ENCODE measurements around the gene OGFOD3.

Gene OGFOD3

DNA sequence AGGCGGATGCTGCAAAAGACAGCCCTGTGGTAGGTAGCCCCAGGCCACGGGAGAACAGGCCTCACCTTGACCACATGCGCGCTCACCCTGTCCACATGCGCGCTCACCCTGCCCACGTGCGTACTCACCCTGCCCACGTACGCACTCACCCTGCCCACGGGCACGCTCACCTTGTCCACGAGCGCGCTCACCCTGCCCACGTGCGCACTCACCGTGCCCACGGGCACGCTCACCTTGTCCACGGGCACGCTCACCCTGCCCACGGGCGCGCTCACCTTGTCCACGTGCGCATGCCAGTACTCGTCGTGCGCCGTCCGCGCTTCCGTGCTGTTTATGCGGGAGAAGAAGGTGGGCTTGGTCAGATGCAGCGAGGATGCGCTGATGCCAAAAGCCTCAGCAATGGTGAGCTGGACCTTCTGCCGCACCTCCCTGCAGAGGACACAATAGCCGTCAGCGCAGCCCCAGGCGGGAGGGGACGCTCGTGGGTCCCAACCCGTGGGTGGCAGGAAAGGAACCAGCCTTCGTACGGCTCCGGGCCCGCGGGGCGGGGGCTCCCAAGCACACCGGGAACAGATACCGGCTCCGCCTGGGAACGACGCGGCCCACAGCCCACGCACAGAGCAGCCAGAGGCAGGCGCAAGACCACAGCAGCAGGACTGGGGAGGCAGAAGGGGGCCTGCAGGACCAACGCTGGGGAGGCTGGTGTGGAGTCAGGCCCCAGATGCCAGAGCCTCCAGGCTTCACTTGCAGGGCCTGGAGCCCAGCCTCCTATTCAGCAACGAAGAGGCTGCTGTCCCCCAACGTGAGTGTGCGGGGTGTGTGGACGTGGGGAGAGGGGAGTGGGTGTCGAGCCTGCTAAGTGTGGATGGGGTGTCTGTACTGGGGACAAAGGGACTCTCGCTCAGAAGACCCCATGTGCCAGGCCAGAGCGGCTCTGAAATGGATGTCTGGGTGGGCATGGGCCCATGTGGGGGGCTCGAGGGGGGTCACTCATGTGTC, 14.4 kb downstream of the OGFOD3 start:
- DNase-seq = no peak

DNA sequence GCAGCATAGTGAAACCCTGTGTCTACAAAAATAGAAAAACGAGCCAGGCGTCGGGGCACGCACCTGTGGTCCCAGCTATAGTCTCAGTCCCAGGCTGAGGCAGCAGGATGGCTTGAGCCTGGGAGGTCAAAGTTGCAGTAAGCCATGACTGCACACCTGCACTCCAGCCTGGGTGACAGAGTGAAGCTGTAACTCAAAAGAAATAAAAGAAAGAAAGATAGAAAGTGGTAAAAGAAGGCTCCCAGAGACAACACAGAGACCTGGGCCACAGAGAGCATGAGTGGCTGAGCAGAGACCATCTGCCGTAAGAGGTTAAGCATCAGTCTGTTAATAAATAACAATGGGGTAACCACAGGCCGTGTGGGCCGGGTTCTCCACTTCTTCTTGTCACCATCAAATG, 15.5 kb downstream of the OGFOD3 start:
- no peak for DNase-seq

DNA sequence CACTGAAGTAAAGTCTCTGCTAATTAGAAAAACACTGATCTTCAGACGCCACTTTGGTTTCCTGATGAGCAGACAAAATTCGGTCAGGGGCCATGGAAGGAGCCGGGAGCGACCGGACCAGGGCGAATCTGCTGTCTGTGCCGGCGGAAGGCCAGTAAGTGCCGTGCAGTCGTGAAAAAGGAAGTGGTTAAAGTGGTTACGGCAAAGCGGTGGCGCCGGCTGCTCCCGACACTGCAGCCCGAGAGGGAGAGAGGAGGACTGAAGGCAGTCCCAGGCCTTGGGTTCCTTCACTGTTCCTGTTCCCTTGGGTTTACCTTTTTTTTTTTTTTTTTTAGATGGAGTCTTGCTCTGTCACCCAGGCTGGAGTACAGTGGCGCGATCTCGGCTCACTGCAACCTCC, 17.6 kb downstream of the OGFOD3 start:
- peak; percentile 52 for DNase-seq

DNA sequence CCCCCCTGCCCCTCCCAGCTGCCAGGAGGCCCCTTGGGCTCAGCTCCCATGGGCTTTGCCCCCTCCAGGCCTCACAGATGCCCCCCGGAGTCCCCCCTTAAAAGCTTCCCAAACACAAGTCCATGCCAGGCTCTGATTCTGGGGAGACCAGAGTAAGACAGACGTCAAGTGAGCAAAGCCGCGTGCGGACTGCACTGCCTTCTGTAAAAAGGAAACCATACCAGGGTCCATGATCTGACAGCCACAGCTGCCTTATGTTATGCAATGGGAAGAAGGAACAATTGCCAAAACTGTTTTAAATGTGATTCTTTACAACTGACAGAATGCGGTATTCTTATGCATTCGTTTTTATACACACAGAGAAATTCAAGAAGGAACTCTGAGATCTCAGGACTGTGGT, 18.2 kb downstream of the OGFOD3 start:
- DNase-seq = no peak

DNA sequence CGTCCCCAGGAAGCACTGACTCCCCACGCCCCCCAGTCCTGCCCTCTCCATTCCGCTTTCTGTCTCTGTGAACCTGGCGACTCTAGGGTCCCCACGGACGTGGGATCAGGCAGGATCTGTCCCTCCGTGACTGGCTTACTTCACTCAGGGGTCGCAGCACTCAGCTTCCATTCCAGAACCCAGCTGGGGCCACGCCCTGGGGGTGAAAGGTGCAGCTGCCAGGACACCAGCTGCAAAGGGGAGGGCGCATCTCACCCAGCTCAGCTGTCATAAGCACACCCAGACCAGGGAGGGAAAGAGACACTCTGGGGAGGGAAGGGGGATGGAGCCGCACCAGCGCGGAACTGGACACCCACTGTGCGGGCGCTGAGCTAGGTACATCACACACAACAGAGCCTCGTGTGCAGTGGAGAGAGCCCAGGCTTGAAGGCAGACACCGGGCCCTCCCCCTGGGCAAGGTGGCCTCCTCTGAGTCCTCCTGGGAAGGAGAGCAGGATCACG, 18.7 kb downstream of the OGFOD3 start:
- no peak for DNase-seq

DNA sequence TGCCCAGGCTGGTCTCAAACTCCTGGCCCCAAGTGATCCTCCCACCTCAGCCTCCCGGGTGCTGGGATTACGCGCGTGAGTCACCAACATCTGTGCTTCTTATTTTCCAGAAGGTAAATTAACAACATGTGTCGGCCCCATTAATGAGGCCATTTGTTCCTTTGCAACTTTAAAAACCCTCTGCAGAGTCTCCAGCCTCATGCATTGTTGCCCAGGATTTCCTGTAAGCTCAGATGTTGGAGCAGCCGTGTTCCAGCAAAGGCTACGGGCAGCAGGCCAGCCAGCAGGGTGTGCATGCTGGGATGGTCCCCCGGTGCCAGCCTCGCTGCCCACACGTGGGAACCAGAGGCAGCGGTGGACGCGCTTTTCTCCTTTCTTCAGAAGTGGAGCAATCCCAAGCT, 19.3 kb downstream of the OGFOD3 start:
- no peak for DNase-seq

DNA sequence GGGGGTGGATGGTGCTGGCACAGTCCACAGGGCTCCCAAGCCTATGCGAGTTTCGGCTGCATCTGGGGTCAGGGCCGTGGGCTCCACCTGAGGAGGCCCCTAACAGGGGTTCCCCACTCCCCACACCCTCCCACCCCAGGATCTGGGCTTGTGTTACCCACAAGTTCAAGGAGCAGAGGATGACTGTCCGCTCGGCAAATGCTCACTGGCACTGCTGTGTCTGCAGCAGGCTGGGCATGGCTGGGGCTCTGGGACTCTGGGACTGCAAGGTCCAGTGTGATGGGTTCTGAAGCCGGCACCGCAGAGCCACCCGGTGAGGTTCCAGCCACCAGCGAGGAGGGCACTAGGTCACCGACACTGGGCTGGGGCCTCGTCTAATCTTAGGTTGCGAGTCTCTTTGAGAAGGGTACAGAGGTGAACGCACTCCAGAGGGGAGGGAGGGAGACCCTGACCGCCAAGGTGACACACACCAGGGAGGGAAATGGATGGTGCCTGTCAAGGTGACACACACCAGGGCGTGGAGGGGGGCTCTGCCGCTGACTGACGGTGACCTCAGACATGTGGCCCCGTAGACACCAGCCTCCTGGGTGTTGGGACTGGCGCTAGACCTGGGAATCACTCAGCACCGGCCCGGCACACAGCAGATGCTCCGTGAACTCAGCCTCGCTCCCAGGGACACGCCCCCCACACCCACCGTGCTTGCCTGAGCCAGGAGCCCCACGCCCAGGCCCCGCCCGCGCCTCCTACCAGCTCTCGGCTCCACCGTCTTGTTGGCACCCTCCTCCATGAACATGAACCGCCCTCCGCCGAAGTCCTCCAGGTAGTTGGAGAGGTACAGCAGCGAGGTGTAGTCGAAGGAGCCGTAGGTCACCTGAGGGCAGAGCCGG, 20.7 kb downstream of the OGFOD3 start:
- no peak for DNase-seq

DNA sequence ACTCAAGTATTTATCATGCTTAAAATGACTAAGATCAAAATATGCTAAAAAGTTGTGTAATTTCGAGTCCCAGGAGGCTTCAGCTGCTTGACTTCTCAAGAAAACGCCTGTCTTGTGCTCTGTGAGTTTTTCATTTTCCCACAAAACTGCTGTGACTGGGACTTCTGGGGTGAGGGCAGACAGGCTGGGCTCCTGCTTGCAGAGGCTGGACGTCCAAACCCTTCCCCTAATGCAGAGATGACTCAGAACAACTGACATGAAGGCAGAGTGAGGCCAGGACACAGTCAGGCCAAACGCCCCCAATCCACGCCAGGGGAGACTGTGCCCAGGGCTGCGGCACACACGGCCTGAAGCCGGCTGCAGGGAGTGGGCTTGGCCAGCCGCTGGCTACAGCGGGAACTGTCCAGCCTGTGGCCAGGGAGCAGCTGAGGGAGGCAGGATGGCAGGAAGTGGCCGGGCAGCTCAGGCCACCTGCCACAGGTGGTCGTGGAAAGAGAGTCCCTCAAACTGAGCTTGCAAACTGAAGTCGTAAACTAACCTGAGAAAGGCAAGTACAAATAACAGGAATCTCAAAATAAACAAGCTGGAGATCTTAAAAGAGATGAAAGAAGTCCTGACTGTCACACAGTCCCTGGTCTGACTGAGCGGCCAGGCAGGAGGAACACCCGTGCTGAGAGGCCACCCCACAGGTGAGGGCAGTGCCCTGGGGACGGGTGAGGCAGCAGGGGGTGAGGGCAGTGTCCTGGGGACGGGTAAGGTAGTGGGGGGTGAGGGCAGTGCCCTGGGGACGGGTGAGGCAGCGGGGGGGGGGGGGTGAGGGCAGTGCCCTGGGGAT, 21.6 kb downstream of the OGFOD3 start:
- no peak for DNase-seq

DNA sequence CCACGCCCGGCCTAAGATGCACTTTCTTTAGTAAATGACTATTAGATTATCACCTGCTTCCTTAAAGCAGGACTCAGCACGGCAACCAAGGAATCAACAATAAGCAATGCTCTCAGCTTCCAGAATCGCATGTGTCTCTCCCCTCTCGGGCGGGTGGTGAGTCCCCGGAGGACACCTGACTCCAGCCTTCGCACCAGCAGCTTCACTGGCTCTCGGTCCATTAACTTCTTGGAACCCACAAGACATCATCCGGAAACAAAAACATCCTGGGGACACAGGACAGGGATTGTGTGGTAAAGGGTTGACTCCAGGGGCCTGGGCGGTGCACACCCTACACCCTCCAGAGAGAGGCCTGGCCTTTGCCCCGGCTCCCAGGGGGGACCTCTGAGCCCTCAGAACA, 24.1 kb downstream of the OGFOD3 start:
- DNase-seq = no peak

DNA sequence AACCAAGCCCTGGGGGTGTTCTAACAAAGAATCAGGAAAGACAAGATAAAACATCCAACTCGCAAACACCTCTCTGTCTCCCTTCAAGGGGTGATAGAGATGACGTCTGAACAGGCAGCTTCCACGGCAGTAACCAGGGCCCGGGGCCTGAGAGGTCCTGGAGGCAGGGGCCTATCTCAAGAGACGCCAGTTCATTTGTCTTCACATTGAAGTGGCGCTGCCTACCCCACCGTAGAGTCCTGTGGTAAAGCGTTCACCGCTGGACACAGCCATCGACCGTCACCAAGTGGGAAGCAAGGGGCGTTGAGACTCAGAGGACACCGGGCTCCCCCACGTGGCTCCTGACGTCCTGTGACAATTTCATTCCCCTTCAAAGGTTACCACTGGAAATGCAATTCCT, 25.4 kb downstream of the OGFOD3 start:
- no peak for DNase-seq

DNA sequence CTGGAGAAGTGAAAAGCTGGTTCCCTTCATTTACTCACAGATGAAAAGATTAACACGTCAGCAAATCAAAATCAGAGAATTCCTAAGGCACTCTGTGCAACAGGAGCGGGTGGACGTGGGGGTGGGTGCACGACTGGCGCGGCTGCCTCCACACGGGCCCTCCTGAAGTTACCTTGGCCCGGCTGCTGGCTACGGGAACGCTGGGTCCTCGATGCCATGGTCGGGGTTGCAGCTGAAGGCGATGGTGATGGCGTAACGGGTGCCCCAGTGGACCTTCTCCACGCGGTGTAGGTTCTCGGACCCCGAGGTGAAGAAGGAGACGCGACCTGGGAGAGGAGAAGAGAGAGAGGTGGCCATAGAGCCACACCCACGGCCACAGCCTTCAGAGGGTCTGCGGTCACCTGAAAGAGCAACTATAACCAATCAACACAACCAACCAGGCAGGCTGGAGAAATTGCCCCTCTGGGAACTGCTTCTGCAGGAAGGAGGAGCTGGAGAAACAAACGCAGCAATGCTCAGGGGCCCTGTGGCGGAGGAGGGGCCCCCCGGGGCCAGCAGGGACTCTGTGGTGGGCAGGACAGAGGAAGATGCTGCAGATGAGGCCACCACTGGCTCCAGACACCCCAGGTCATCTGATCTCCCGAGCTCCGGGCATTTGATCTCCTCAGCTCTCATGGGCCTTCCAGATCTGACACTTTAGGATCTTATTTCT, 26.0 kb downstream of the OGFOD3 start:
- no peak for DNase-seq

DNA sequence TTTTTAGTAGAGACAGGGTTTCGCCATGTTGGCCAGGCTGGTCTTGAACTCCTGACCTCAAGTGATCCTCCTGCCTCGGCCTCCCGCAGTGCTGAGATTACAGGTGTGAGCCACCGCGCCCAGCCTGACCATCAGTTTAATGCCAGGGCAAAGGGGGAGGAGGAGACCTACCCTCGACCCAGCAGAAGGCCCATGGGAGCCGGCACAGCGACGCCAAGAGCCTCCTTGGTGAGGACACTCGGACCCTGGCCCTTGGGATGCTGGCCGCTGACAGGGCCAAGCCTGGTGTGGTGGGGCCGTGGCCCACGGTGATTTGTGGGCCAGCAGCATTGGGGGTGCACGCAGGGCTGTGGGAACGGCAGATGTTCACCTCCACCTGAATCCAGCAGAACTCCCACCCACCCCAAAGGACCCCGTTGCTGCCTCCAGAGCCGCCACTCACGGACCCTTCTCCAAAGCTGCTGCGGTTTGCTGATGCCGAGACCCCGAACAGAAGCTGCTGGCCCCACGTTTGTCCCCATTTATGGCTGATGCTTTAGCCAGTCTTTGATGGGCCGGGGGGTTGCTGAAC, 26.8 kb downstream of the OGFOD3 start:
- no peak for DNase-seq

DNA sequence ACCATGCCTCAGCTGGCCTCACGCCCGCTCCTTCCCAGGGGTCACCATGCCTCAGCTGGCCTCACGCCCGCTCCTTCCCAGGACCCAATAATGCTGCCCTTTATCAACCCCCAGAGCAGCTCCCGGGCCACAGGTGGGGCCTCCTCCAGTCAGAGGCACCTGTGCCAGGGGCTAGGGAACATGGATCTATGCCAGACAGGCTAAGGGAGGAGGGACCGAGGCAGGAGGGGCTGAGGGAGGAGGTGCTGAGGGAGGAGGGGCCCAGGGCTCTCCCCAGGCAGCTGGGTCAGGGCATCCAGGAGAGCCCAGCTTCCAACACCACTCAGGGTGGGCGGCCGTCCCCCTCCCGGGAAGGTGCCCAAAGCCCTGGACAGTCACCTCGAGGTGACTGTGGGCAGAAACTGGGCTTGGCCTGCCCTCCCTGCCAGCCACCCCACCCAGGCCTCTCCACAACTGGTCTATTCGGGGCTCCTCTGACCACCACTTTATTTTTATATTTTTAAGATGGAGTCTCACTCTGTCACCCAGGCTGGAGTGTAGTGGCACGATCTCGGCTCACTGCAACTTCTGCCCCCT, 27.4 kb downstream of the OGFOD3 start:
- no peak for DNase-seq

DNA sequence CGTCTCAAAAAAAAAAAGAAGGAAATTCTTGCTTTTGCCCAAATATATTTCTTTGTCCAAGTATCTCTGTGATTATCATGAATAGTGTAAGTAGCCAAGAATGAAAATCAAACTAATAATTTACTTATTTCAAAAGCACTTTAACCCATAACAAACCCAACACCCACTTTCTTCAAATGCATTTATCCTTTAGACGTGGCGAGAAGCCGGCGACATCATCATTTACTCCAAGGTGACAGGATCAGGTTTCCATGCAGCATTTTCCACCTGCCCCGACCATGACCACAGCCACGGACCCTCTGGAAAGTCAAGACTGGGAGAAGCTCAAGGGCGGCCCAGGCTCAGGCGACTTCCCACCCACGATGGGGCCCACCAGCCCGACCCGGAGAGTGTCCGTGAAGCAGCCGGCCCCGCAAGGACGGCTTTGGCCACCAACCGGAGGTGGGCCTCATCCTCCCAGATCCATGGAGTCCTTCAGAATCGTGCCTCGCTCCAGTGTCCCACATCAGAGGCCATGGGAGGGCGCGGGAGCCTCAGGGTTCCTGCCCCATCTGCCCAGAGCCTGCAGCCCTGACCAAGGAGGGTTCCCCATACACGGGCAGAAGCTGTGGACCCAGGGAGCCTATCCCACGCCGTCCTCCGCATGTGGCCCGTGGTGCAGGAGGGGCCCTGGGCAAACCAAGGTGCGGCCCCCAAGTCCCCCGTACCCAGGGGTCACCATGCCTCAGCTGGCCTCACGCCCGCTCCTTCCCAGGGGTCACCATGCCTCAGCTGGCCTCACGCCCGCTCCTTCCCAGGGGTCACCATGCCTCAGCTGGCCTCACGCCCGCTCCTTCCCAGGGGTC, 28.1 kb downstream of the OGFOD3 start:
- DNase-seq = no peak

DNA sequence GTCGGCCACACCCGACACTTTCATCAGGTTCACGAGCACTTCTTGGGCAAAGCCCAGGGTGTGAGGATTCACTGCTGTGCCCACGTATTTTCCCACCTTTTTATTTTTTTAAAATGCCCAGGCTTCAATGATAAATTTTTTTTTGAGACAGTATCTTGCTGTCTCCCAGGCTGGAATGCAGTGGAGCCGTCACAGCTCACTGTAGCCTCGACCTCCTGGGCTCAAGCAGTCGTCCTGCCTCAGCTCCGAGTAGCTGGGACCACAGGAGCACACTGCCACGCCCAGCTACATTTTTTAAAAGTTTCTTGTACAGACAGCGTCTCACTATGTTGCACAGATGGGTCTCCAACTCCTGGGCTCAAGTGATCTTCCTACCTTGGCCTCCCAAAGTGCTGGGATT, 29.0 kb downstream of the OGFOD3 start:
- no peak for DNase-seq

DNA sequence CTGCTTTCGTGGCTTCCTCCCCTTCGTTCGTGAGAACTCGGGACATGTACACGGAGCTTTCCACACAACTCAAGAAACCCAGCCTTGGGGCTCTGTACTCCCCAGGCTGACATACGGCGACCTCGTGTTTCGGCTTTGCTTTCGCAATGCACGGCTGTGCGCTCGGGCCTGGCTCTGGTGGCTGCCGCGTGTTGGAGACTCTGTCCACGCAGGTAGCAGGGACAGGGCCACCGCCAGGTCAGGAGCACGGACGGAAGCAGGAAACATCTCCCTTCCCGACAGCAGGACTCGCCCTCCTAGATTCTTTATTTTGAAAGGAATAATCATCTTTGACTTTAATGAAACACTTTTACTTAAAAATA, 29.5 kb downstream of the OGFOD3 start:
- DNase-seq = no peak

DNA sequence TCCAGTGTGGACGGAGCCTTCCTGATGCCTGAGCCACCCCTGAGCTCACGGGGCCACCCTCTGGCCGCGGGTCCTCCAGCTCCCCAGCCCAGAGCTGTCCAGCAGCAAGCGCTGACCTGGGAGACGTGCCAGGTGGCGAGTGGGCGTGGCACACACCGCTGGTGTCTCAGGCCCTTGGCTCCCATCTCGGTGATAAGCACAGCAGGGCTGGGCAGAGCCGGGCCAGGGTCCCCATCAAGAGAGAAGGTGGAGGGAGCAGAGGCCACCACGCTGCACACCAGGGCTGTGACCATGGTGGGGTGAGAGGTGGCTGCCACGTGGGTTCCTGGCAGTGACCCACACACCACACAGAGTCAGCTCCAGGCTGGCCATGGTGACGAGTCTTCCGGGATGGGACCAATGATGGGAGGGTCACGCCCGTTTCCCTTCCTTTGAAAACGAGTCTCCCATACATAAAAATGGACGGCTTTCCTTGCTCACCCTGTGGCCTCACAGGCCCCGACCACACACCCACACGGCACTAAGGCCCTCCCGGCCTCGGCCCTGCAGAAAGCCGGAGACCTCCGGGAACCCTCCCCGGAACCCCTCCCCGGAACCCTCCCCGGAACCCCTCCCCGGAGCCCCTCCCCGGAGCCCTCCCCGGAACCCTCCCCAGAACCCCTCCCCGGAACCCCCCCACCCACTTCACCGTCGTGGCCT, 30.0 kb downstream of the OGFOD3 start:
- no peak for DNase-seq

DNA sequence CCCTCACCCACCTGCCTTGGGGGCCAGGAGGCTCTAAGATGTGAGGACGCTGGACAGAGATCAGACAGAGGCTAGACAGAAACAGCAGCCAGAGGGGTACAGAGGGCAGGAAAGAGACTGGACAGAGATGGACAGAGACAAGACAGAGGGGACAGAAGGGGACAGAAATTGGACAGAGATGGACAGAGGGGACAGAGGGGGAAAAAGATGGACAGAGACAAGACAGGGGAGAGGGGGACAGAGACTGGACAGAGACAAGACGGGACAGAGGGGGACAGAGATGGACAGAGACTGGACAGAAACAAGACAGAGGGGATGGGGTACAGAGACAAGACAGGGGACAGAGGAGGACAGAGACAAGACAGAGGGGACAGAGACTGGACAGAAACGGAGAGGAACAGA, 30.7 kb downstream of the OGFOD3 start:
- DNase-seq = no peak

DNA sequence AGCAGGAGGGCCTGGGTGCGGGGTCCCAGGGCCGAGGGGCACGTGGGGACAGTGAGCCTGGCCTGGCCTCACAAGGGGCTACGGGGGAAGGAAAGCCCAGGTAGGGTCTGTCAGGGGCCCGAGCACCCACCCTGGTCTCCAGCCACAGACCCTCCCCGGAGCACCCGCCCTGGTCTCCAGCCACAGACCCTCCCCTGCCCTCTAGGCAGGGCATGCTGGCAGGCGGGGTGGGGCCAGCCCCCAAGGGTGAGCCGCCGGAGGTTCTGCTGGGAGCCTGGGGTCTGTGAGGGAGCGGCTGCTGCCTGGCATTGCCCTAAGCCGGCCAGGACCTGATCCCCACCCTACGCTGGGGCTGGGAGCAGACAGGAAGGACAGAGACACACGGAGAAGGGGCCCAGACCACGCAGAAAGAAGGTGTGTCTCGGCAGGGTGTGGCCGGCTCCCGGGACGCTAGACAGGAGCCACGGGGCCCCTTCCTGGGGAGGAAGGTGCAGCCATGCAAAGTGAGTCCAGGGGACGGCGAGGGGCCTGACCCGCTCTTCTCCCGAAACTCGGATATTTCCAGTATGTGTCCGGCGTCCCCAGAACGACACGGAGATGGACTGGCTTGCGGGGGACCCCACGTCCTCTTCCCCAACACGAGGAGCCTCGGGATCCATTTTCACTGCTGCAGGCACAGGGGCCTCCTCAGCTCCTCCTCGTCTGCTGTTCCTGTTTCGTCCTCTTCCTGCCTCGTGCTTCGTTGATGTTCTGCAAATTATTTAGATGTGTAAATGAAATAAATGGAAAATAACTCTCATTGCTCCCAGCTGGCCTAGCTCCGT, 31.3 kb downstream of the OGFOD3 start:
- DNase-seq = no peak

All from stimulated activated CD4-positive, alpha-beta T cell treated with anti-CD3 and anti-CD28 coated beads, Interleukin-1b, Interleukin-23, amount 100 ng/mL, for 48 hours (primary cell).